Measurements from ENCODE around the gene UQCRQ.

GRCh38 chr5:132830436-132831094 is 35.9 kb upstream of the UQCRQ start, which contains the start of gene SHROOM1:
- peak in 1 of 2 donors; percentile 59 for TF ChIP-seq POLR2A (IDR thresholded peaks at IDR 0.05)
- TF ChIP-seq, protein P1, sequence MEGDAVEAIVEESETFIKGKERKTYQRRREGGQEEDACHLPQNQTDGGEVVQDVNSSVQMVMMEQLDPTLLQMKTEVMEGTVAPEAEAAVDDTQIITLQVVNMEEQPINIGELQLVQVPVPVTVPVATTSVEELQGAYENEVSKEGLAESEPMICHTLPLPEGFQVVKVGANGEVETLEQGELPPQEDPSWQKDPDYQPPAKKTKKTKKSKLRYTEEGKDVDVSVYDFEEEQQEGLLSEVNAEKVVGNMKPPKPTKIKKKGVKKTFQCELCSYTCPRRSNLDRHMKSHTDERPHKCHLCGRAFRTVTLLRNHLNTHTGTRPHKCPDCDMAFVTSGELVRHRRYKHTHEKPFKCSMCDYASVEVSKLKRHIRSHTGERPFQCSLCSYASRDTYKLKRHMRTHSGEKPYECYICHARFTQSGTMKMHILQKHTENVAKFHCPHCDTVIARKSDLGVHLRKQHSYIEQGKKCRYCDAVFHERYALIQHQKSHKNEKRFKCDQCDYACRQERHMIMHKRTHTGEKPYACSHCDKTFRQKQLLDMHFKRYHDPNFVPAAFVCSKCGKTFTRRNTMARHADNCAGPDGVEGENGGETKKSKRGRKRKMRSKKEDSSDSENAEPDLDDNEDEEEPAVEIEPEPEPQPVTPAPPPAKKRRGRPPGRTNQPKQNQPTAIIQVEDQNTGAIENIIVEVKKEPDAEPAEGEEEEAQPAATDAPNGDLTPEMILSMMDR (IDR thresholded peaks at IDR 0.05), result no peak

Data from thyroid gland (tissue), 4 donors.